Amniotic stem cell (primary cell): ENCODE results near the gene PQBP1.

Source experiments
- DNase-seq: peaks from one replicate; lab custom pipeline; 2025; lab: John Stamatoyannopoulos, UW

The PQBP1 gene

GRCh38 chrX:48902135-48902534, 4.4 kb downstream of the PQBP1 start:
- no peak for DNase-seq

DNA sequence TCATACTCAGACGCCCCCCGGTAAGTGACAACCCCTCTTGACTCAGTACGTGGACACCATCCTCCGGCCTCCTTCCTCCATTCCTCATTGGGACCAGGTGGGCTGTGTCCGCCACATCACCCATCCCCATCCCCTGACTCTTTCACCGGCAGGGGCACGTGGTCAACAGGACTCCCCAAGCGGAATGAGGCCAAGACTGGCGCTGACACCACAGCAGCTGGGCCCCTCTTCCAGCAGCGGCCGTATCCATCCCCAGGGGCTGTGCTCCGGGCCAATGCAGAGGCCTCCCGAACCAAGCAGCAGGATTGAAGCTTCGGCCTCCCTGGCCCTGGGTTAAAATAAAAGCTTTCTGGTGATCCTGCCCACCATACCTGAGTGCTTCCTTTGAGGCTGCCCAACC, 5.0 kb downstream of the PQBP1 start:
- DNase-seq, result no peak

DNA sequence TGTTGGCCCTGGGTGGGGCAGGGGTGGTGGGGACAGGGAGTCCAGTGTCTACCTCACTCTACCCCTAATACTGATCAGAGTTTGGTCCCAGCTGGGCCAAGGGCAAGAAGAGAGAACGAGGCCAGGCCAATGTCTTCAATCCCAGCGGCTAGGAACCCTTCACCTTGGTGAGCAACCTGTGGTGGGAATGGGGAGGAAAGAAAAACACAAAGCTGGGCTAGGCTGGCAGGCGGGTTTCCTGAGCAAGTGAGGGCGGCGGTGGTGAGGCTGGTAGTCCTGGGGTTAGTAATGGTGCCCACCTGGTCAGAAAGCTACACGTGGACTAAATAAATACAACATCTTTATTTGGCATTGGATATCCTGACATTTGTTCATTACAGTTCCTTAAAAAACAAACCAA, 5.6 kb downstream of the PQBP1 start:
- DNase-seq, result no peak

DNA sequence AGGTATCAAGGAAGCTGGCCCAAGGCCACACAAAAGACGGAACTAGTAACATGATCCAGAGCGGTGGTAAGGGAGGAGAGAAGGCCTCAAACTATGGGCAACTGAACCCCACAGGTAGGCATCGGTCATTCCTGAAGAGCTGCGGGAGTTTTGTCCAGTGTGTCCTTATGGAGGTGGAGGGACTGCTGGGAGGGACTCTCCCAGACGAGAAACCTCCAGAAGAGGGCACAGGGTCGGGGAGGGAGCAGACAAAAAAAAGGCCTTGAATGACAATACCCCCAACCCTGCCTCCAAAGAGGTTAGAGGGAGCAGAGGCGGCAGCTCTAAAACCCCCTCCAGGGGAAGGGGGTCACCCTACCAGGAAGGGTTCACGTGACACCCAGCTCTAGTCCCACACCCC, 6.5 kb downstream of the PQBP1 start:
- no peak for DNase-seq

GRCh38 chrX:48904626-48905025, 6.9 kb downstream of the PQBP1 start:
- no peak for DNase-seq

DNA sequence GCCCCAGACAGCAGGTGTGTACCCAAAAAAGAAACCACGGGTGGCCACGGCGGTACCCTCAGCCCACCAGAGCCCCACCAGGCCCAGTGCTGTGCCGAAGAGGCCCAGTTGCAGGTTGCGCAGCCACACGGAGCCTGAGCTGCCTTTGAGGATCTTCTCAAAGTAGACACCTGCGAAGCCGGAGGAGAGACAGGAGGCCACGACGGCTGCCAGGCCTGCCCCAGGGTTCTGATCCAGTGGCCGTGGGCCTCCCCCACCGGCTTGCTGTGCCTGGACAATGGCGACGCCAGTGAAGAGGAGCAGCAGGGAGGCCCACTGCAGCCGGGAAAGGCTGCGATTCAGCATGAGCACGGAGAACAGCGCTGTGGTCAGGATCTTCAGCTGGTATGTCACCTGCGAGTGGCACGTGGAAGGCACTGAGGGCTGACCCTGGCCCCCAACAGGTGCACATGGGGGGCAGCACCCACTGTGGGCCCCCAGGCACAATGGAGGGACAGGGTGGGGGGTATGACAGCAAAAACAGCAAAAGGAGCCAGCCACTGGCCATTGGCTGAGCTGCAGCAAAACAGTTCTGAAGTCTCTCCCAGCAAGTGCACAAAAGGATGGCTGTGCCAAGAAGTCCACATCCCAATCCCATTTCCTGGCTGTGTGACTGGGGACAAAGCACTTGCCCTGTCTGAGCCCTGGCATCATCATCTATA, 7.5 kb downstream of the PQBP1 start:
- no peak for DNase-seq

DNA sequence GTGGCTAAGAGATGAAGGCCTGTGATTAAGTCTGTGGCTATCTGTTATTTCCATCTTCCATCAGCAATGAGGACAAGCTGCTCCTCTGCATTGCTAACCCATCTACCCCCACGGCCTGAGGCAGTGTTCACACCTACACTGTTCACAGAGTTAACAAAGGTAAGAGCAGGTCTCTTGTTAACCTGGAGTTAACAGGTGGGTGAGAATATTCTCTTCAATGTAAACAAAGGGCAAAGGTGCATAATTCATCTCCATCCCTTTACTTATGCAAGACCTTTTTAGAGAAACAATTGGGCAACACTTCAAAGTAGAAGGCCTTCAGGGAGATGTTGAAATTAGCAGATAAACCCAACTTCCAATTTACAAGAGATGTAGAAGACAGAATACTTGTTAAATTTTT, 10.9 kb downstream of the PQBP1 start:
- DNase-seq, result no peak

- no peak for DNase-seq
Measured at GRCh38 chrX:48909703-48910294, 12.1 kb downstream of the PQBP1 start.

DNA sequence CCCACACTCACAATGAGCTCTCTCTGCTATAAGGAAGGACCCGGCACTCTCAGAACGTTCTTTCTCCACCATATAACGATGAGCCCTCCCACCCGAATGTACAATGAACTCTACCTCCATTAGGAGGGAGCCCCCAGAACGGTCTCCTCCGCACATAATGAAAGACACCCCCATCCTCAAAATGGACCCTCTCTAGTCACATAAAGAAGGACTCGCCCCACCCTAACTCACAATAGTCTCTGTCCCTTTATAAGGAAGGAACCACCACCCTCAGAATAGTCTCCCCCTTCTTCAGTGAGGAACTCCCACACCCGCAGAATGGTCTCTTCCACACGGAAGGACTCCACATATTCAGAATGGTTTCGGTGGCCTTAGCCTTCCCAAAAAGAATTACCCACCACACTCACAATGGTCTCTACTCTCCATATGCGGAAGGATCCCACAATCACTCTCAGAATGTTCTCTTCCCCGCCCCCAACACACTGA, 13.2 kb downstream of the PQBP1 start:
- no peak for DNase-seq

GRCh38 chrX:48911412-48912182, 13.9 kb downstream of the PQBP1 start, which contains the start of gene SLC35A2:
Gene SLC35A2, minus strand, starts transcription at chrX:48911646. Its CDS starts 10 bp downstream, at chrX:48911636.
- DNase-seq, result peak; percentile 38

DNA sequence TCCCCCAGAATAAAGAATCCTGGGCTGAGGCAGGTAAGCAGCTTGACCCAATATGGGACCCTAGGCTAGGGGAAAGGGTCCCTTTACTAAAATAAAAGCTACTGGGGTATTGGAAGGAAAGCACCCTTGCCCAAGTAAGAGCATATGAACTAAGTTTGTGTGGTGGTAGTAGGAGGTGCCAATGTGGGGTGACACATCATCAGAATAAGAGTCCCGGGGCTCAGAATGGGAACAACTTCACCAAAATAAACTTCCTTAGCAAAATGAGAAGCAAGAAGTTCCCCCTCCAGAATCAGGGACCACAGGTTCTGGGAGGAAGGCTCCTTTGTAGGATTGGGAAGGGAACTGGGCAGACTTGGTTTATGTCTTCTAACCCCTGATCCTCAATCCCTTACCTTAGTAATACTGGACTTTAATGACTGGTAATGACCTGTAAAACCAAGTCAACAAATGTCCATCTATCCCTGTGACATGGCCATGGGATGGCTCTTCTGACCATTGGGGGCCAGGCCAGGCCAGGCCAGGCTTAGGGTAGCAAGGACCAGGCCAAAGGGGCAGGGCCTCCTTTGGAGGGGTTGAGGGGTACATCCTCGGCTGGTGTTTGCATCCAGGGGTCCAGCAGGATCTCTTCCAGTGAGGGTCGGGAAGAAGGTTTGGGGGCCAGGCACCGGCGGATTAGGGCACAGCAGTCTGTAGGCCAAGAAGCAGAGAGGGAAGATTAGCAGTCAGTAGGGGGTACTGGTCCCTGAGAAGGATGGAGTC, 16.1 kb downstream of the PQBP1 start:
- no peak for DNase-seq

GRCh38 chrX:48914593-48915493, 17.1 kb downstream of the PQBP1 start:
- no peak for DNase-seq

DNA sequence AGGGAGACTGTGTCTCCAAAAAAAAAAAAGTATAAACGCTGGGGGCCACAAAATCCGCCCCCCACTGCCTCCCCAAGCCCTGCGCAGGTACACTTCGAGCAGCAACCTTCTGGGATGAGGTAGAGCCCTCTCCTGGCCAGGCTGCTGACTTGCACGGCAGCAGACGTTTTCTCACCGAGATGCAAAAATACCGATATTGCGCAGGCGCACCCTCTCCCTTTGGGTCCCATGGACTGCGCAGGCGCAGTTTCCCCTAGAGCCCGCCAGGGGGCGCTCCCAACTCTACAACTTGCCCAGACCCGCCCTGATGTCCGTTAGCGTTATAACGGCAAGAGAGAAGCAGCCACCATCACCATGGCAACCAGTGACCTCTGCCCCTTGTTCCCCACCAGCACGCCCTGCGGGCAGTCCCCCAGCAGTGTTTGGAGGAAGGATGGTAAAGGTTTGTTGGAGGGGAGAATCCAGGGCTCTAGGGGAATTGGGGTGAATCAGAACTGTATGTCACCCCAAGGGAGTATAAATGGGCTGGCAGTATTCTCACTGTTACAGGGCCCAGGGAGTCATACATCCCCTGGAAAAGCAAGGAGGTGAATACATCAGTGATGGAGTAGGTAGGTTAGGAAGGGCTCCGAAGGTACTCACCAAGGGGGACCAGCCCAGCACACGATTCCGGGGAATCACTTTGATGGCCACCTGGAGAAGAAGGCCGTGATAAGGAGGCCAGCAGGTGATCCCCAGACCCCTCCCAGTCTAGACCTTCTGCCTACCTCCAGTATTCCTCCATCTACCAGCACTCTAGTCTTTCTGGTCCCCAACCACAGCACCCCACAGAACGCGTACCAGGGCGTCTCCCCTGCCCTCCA, 19.6 kb downstream of the PQBP1 start:
- DNase-seq, result peak; percentile 61

GRCh38 chrX:48918301-48918642, 20.5 kb downstream of the PQBP1 start:
- no peak for DNase-seq

DNA sequence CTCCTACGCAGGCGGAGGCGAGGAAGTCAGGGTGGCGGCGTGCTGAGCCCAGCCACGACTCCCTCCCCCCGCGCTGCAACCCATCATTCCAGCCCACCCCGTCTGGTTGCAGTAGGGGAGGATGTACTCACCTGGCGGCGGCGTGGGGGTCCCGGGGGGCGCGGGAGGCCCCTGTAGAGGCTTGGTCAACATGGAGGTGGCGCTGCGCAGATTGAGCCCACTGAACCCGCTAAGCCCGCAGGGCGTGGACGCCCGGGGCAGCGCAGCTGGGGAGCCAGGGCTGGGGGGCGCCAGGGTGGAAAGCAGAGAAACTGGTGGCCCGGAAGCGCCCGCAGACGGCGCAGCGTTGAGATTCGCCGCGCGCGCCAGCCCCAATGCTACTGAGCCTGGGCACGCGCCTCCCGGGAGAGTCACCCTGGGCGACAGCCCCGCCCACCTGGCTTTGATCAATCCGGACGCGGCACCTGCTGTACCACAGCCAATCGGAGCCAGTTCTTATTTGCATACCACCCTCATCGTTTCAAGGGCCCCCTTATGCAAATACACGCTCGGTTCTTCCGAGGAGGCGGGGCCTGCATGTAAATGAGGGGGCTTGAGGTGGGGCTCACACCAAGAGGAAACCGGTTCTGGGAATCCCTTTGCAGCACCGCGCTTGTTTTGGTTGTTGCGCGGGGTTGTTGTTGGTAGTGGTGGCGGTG, 21.1 kb downstream of the PQBP1 start, which contains the start of gene PIM2:
TSS of gene PIM2 (minus strand) at position 382 of the 698 bp plus-strand sequence. CDS start at position 192, 190 bp downstream.
- peak; percentile 18 for DNase-seq

GRCh38 chrX:48919360-48919841, 21.7 kb downstream of the PQBP1 start:
- no peak for DNase-seq

DNA sequence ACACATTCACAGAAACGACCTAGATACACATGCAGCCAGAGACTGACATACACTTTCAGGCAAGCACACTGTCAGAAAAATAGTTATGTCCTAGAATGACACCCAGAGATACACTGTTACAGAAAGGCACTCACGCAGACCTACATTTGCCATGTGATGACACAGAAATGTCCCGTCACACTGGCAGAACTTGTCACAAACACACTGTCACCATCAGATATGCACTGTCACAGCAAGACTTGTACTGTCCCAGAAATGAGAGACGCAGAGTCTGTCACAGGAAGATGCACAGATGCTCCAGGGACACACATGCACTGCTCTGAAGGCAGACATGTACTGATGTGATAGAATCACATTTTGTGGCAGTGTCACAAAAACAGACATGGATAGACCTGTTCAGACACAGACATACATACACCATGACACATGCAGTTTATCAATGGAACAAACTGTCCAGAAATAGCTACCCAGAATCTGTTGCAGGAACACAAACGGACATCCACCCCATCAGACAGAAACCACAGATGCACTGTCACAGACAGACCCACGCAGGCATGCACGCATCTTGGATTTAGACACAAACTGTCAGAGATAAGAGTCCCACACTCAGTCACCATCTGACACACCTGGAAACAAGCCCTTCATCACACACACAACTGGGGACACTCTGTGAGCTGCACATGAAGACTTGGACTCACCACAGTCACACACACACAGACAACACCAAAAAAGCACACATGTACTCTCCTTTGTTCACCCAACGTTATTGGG, 22.4 kb downstream of the PQBP1 start:
- DNase-seq, result no peak

DNA sequence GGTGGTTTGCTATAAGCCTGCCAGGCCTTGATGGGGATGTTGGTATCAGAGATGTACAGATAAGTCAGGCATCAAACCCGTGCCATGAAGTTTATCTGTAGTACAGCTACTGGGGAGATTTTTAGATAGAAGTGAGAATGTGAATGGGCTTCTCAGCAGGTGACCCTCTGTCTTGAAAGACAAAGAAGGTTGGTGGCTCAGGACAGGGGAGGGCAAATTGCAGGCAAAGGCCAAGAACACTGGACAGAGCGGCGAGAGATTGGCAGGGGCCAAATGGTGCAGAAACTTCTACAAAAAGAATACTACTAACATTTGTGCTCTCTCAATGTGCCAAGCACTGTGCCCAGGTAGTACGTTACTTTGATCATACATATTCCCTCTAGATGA, 23.0 kb downstream of the PQBP1 start:
- DNase-seq, result no peak

- DNase-seq, result no peak
Measured at GRCh38 chrX:48923771-48924170, 26.0 kb downstream of the PQBP1 start.
